Measurements from ENCODE around the gene SPRED2. TPM values are rescaled to one million over a fixed set of nuclear protein-coding genes. Genes with fewer than 3 reads are reported as not detected.

The SPRED2 gene
- total and polyA plus RNA-seq, 8 donors, result 6.2 to 20.0 (median 15.2) TPM

DNA sequence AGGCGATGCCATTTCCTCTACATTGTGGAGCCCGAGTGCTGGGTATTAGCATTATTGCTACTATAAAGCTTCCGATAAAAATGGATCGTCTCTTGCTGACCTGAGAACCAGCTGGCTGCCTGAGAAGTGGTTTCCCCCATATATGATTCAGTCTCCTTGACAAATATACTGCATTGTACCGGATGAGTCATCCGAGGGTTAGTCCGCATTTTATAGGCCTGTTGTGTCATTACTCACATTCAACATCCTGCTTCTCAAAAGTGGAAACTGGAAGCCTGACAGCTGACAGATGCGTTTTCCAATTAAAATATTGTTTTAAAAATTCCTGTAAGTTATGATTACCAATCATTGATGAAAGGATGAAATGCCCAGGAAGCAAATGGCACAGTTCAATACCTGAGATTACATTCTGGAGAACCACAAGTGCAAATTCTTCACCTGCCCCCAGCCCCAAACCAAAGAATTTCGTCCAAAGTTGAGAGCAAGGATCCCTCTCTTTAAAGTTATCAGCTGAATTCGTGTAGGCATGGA is 65.7 kb downstream of the SPRED2 start:
- Histone ChIP-seq H3K27me3 (no peaks in the 10 kb centered on the region), H3K4me3 (no peak overlapping the region), H3K9me3 (no peaks in the 10 kb centered on the region), H3K4me1 (peaks cover 4 to 17% (median 6%) of the 10 kb centered on the region in 3 donors), H3K27ac (no peak overlapping the region), H3K36me3 (no peaks in the 10 kb centered on the region)
- TF ChIP-seq, protein P1, sequence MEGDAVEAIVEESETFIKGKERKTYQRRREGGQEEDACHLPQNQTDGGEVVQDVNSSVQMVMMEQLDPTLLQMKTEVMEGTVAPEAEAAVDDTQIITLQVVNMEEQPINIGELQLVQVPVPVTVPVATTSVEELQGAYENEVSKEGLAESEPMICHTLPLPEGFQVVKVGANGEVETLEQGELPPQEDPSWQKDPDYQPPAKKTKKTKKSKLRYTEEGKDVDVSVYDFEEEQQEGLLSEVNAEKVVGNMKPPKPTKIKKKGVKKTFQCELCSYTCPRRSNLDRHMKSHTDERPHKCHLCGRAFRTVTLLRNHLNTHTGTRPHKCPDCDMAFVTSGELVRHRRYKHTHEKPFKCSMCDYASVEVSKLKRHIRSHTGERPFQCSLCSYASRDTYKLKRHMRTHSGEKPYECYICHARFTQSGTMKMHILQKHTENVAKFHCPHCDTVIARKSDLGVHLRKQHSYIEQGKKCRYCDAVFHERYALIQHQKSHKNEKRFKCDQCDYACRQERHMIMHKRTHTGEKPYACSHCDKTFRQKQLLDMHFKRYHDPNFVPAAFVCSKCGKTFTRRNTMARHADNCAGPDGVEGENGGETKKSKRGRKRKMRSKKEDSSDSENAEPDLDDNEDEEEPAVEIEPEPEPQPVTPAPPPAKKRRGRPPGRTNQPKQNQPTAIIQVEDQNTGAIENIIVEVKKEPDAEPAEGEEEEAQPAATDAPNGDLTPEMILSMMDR (IDR thresholded peaks at IDR 0.05), result no peak
- no peak for DNase-seq
- WGBS, 2 donors, result 74 to 75% methylated on average over 10 of the region's 10 CpGs
- intact Hi-C loops (cut with DNase I), result no loop called here
- ATAC-seq, result peak in 3 of 4 donors; percentile 52 to 81 (median 77)
- FAIRE-seq, result peak; percentile 37

DNA sequence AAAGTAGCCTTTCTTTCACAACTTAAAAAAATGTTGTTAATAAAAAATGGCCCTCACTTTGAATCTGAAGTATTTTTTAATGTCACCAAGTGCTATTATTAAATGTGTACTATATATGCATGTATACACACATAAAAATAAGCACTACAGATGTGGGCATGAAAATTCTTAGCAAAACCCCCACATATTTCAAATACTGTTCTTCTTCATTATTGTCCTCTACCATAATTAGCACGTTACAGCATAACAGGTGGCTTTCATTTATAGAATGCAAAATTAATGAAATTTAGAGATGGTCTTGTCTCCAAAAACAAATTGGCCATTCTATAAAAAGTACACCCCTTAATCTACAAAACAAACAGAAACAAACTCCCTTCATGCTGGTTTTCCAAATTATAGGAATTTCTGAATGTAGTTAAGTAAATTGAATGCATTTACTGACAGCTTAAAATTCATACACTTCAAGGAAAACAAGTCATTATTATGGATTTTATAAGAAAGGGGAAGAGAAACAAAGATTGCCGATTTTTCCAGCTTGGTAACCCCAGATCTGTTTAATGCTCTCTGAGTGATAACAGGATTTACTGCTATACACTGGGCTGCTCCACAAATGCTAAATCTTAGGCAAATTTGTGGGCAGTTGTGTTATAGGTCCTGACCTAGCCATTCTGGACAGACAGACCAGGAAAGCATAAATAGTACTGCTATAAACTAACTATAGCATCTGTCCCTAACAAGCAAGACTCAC is 67.2 kb downstream of the SPRED2 start:
- FAIRE-seq, result no peak
- TF ChIP-seq, protein P1 (IDR thresholded peaks at IDR 0.05), result no peak
- intact Hi-C loops (cut with DNase I), result no loop called here
- no peak overlapping the region for H3K27ac ChIP-seq
- H3K4me1 ChIP-seq, result peaks cover 4 to 8% (median 6%) of the 10 kb centered on the region in 3 donors
- no peak for ATAC-seq
- WGBS, 2 donors, result 86 to 90% methylated on average over 2 of the region's 2 CpGs
- H3K27me3 ChIP-seq, result no peaks in the 10 kb centered on the region
- no peak for DNase-seq
- H3K4me3 ChIP-seq, result no peak overlapping the region
- H3K9me3 ChIP-seq, result no peaks in the 10 kb centered on the region
- H3K36me3 ChIP-seq, result no peaks in the 10 kb centered on the region

DNA sequence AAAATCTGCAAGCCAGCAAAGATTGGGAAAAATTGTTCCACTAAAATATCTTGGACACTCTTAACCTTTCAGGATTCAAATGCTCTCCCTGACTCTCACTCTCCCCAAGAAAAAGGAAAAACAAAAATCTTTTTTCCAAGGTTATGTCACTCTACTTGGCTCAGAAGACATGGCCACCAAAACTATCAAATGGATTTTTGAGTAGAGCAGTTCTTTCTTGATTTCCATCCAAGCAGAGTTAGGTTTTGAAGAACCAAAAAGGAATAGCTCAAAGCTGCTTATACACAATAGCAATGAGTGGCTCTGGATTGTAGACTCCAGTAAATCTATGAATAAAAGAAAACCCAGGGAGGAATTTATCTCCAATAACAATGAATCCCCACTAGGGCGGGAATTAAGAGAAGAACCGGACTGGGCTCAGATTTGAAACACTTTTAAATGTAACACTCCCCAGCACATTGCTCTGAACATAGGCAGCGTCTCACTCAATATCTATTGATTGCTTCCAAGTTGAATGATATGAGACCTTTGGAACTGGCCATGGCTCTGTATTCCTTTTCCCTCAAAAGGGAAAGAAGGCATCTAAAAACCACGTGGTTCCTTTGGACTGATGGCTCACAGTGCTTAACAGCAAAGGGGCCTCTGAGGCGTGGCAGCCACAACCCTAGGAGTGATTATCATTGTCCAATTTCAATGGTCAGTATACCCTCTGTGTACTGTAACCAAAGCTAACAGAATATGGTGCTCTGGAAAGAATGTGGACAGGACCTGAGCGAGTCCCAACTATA is 68.3 kb downstream of the SPRED2 start:
- peaks cover 4 to 8% (median 6%) of the 10 kb centered on the region in 3 donors for H3K4me1 ChIP-seq
- TF ChIP-seq, protein P1 (IDR thresholded peaks at IDR 0.05), result no peak
- WGBS, 2 donors, result 61 to 65% methylated on average over 6 of the region's 6 CpGs
- FAIRE-seq (no peak), ATAC-seq (peak in 2 of 4 donors; percentile 18 to 31), DNase-seq (no peak)
- intact Hi-C loops (cut with DNase I), result no loop called here
- H3K36me3 ChIP-seq, result no peaks in the 10 kb centered on the region
- H3K27ac ChIP-seq, result no peak overlapping the region
- H3K9me3 ChIP-seq, result no peaks in the 10 kb centered on the region
- H3K27me3 ChIP-seq, result no peaks in the 10 kb centered on the region
- H3K4me3 ChIP-seq, result no peak overlapping the region

DNA sequence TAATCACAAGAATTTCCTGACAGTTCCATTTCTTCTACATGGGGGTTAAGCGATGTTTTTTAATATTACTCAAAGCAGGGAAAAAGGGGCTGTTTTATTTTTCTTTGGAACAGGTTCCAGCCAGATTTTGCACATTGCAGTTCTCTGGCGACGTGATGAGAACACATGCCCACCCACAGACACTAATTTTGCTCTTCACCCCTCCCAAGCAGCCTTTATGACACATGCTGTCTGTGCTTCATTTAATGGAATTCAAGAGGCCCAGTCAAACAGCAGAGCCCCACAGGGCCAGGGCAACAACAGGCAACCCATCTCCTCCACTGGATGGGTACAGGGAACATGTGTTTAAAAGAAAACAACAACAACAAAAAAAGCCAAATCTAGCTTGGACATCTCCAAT is 70.8 kb downstream of the SPRED2 start:
- intact Hi-C loops (cut with DNase I), result no loop called here
- TF ChIP-seq, protein P1 (IDR thresholded peaks at IDR 0.05), result no peak
- Histone ChIP-seq H3K27me3 (no peaks in the 10 kb centered on the region), H3K9me3 (no peaks in the 10 kb centered on the region), H3K36me3 (no peaks in the 10 kb centered on the region), H3K4me1 (peaks cover 0 to 14% (median 8%) of the 10 kb centered on the region in 3 donors), H3K27ac (no peak overlapping the region), H3K4me3 (no peak overlapping the region)
- FAIRE-seq (no peak), ATAC-seq (no peak), DNase-seq (no peak)
- 85 to 88% methylated on average over 3 of the region's 3 CpGs for WGBS, 2 donors

Data from pancreas (tissue), 10 donors.